NCI-H2227 treated with DMSO at 0.1 percent for 48 hours (cell line): ENCODE measurements around the gene UBN2.

ENCODE experiments used
- DNase-seq: peaks from one replicate; lab custom pipeline; 2025; lab: John Stamatoyannopoulos, UW

The UBN2 gene

DNA sequence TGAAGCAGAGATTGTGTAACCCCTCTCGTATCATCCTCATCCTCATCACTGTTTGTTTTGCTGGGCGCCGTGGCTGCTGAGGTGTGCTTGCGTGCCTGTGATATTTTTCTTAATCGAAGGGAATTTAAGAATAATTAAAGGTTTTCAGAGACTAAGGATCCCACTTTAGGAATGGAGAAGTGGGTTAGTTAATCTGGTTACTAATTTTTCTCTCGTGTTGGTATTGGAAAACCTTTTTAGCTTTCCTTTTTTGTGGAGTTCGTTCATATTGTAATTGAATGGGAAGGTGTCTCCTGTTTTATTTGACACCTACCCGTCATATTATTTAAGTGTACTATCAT, 1.3 kb downstream of the UBN2 start:
- DNase-seq, result no peak

DNA sequence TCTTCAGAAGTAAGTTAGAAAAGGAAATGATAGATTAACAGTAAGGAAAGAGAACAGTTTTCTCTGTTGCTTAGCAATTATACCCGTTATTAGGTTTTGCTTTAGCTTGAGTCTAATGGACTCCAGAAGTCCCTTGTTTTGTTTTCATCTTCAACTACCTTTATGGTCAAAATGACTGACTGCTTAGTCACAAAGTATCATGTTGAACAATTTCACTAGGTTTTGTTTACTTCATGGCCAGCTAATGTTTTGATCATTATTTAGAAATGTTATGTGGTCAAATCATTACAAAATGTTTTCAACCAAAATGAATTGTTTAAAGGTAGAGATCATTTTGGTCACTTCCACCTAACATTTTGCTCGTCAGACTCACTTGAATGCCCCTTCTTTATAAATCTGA, 1.9 kb downstream of the UBN2 start:
- DNase-seq, result no peak

DNA sequence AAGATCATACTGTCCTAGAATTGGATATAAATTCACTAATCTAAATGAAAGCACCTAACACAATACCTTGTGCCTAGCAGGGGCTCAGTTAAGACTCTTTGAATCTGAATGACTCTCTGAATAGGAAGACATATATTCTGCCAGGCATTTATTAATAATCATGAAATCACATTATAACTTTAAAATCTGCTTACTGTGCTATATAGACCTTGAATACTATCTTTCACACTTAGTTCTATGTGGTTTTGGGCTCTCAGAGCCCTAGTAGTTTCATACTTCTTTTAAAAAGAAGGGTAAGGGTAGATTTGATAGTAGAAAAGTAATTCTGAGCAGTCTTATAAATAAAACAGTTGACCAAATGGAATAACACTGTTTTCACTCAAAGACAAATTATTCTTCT, 10.2 kb downstream of the UBN2 start:
- DNase-seq, result no peak

DNA sequence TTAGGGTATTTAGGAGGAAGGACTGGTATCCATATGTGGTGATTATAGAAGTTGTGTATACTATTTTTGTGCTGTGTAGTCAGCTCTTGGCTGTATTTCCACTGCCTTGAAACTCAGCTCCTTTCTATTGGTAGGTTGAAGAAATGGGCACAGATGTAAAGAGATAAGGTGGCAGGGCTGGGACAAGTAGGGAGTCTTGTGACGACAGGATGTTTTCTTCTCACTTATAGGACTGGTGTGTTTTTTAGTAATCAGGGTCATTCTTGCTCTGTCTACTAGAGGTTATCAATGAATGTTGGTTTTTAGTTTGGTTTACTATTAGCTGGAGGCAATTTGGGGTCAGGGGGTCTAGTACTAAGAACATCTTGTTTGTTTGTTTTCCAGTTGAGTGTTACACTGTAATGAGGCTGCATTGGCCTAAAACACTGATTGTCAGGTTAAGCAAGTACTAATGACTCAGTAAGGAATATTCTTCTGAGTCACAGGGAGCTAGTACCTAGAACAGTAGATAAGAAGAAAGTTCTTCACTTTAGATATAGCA, 11.8 kb downstream of the UBN2 start:
- no peak for DNase-seq

DNA sequence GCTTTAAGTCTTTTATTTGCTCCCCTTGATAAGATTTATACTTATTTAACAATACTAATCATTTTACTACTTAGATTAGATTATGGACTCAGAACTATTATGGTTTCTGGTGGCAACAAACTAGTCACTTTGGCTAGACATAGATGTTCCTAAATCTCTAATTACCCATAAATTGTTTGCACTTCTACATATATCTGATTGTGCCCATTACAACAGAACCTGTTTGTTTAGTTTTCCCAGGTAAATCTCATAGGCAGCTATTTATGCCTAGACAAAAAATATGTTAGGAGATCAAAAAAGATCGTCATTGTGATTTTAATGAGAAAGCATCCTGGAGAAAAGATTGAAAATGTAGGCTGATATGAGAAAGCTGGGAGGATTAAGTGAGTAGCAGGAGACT, 14.4 kb downstream of the UBN2 start:
- DNase-seq, result no peak

DNA sequence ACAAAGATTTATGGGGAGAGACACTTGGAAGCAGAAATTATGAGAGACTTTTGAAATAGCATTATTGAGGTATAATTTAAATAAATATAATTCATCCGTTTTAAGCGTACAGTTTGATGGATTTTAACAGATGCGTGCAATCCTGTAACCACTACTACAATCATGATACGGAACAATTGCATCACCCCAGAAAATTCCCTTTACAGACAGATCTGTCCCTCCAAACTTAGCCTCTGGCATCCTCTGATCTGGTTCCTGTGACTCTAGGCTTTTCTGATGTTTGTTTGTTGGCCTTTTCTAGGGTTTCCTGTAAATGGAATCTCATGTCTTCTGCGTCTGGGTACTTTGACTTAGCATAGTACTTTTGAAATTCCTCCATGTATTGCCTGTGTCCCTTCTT, 15.5 kb downstream of the UBN2 start:
- no peak for DNase-seq

DNA sequence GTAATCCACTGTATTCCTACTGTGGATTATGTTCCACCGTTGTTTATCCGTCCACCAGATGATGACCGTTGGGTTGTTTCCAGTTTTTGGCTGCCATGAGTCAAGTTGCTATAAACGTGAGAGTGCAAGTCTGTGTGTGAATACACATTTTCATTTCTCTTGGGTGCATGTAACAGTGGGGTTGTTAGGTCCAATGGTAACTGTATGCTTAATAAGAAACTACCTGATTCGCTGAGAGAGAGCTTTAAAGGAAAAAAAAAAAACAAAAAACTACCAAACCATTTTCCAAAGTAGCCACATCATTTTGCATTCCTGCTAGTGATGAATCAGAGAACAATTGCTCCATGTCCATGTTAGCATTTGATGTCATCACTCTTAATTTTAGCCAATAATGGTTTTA, 15.9 kb downstream of the UBN2 start:
- DNase-seq, result no peak

DNA sequence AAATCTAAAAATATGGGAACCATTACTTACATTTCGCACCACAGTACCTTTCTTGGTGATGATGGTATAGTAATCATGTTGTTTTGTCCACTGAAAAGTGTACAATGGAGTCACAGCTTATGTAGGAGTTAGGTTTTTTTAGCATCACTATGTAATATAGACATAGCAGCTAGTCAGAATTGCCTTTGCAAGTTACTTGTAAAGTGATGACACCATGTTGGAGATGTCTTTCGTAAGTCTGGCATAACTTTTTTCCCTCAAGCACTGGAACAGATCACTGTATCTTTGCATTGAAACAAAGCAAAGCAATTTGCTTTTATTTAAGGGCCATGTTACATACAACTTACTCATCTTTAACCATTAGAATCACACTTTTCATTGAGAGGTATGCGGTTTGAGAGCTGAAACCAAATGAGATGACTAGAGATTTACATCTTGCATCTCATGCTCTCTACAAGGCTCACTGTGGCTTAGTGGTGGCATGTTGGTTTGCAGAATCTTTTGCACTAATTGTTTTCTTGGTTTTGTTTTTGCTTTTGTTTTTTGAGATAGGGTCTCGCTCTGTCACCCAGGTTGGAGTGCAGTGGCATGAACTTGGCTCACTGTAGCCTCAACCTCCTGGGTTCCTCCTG, 18.3 kb downstream of the UBN2 start:
- no peak for DNase-seq

DNA sequence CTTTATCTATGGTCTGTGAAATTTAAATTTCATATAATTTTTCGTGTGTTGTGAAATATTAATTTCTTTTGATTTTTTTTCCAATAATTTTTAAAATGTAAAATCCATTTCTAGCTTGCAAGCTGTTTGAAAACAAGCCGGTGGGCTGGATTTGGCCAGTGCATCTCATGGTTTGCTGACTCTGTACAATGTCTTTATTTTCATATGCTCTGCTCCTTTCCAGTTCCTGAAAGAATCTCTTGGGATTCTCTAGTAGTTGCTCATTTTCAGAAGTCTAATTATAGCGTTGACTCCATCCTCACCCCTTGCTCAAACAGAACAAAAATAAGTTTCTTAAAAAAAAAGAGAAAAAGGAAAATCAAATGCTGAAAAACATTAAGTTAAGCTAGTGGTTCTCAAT, 21.4 kb downstream of the UBN2 start:
- DNase-seq, result no peak

DNA sequence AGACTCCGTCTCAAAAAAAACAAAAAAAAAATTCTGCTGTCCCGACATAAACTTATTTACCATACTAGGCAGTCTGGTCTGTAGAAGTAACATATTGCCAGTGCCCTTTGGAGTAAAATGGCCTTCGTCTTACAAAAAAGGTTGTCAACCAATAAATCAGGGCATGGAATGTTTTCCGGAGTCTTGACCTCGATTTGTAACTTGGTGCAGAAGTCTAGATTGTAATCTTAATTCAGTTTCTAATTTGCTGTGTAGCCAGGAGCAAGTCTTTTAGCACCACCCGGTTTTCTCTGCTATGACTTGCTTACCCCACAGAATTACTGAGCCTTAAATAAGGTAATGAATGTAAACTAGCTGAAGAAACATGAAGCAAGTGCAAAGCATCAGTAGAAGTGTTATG, 23.2 kb downstream of the UBN2 start:
- DNase-seq, result no peak

DNA sequence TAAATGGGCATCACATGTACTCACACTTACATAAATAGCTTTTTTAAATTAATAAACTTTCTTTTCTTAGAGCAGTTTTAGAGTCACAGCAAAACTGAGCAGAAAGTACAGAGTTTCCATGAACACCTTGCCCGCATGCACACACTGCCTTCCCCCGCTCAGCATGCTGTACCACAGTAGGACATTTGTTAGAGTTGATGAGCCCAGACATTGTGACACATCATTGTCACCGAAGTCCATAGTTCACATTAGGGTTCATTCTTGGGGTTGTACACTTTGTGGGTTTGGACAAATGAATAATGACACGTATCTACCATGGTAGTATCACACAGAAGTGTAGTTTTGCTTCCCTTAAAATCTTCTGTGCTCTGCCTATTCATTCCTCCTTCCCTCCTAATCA, 23.7 kb downstream of the UBN2 start:
- DNase-seq, result no peak

DNA sequence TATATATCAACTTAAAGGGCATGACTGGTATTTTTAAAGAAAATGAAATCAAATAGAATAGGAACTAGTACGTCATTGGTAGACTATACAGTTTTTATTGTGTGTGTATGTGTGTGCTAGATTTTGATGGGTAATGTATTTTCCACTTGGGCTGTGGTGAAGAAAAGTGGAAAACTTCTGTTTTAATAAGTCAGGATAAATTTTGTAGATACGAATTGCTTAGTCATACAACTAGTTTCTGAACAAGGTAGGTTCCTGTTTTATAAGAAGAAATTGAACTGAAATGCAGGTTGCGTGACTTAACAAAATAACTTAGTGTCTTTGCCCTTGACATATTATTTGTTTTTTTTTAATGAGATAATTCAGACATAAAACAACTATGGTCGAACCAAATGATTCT, 24.3 kb downstream of the UBN2 start:
- DNase-seq, result no peak

DNA sequence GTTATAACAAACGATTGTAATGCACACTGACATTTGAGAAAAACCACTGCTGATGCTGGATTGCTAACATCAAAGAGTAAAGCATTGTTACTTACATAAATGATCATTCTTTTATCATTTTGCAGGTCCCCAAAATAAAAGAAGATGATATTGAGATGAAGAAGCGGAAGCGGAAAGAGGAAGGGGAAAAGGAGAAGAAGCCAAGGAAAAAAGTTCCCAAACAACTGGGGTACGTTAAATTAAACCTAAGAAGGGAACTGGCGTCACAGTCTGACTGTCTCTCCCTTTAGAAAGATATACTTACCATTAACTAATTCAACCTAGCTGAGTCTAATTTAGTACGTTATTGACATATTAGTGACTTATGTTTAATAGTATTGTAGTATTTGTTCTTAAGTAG, 28.1 kb downstream of the UBN2 start:
- DNase-seq, result no peak

DNA sequence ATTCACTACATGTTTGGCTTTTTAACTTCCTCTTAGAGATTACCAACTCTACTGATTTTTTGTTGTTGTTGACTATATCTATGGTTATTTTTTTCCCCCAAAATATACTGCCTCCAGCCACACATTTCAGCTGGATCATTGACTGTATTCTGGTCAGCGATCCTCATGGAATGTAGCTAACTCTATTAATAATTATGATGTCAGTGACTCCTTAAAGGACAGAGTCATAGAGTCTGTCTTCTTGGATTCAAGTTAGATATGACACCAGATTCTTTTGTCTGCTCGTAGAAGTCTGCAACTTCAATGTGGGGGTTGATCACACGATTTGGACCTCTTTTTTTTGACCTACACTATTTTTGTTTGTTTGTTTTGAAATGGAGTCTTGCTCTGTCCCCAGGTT, 33.2 kb downstream of the UBN2 start:
- no peak for DNase-seq

DNA sequence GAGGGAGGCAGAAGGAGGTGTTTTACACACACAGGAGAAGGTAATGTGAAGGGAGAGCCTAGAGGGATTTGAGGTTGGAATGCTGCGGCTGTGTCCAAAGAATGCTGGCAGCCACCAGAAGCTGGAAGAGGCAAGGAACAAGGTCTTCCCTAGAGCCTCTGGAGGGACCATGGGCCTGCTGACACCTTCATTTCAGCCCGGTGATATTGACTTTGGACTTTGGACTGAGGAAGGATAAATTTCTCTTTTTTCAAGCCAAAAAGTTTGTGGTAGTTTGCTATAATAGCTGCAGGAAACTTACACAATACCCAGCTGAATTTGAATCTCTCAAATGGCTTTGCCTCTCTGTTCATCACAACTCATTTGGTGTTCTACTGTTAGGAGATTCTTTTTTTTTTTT, 34.6 kb downstream of the UBN2 start:
- no peak for DNase-seq

DNA sequence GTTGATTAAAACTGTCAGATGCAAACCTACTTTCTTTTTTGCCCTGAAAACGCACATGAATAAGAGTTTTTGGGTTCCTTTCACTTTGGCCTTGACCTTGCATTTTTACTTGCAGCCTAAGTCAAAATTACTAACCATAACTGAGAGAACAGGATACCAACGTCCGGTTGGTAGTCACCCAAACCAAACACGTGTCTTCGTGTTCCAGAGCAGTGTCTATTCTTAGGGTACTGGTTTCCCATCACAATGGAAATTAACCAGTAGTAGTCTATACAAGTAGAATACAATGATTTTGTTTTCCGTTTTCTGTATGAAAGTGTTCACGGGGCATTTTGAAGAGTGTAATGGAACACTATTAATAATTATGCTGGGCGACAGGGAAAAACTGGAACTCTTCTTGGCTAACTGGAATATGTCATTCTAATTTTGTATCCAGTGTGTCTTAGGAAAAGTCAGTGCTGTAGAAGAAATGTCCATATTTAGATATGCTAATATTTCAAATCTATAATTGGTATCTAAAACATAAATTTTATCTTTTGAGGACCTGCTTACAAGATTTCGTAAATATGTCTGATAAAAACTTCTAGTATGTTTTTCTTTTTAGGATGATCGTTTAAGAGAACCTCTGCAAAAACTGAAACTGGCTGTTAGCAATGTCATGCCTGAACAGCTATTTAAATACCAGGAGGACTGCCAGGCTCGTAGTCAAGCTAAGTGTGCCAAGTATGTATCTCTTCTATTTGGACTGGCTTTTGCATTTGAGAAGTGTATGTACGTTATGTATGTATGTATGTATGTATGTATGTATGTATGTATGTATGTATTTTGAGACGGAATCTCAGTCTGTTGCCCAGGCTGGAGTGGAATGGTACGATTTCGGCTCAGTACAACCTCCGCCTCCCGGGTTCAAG, 40.9 kb downstream of the UBN2 start:
- no peak for DNase-seq

DNA sequence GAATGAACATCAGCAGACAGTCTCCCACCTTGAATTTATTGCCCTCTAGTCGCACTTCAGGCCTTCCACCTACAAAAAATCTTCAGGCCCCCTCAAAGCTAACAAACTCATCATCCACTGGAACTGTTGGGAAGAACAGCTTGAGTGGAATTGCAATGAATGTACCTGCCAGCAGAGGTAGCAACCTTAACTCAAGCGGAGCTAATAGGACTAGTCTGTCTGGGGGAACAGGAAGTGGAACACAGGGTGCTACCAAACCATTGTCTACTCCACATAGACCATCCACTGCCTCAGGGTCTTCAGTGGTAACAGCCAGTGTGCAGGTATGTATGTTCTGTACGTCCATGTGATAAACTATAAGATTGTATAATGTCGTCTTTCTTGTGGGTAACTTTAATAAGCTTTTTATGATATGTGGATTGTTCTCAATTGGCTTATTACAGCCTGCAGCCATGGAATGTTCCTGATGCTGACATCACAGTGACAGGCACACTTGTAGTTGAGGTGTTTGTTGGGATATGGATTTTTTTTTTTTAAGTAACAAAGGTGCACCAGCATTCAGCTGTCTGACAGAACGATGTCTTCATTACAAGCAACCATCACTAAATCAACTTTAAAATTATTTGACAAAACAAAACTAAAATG, 53.3 kb downstream of the UBN2 start:
- DNase-seq, result no peak

DNA sequence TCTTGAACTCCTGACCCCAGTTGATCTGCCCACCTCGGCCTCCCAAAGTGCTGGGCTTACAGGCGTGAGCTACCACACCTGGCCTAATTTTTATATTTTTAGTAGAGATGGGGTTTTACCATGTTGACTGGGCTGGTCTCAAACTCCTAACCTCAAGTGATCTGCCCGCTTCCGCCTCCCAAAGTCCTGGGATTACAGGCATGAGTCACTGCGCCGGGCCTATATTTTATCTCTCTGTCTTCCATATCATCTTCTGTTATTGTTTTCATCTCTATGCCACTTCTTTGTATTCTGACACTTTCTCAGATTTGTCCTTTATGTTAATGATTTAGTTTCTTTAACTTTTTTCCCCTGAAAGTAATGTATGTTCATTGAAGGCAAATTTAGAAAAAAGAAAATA, 55.1 kb downstream of the UBN2 start:
- DNase-seq, result no peak

DNA sequence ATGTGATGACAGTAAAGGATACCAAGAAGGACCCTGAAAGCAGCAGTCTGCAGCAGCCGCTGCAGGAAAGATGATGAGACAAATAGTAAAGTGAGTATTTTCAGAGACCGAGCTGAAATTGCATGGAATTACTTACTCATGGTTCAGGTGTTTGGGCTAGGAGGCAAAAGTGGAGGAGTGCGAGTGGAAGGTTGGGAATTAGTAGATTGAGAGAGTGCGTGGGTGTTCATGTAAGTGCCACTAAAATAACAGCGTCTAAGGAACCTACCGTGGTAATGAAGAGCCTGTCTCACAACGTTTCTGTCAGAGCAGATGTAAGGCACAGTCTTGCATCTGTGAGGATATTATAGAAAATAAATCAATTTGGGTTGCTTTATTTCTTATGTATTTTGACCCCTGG, 61.8 kb downstream of the UBN2 start:
- no peak for DNase-seq

DNA sequence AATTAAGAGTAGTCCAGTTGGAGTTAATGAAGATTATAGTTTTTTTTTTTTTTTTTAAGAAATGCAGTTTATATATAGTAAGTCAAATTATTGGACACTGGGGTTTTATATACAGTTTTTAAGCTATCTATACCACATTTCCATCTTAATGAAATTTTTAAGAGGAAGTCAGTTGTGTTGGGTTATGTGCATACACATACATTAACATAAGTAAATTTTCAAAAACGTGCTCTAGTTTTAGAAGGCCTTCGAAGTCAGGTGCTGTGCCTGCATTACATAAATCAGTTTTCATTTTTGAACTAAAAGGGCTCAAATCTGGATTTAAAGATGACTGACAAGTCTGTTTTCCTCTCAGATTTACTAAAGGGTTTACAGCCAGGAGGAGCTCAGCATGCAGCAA, 62.5 kb downstream of the UBN2 start:
- DNase-seq, result no peak

DNA sequence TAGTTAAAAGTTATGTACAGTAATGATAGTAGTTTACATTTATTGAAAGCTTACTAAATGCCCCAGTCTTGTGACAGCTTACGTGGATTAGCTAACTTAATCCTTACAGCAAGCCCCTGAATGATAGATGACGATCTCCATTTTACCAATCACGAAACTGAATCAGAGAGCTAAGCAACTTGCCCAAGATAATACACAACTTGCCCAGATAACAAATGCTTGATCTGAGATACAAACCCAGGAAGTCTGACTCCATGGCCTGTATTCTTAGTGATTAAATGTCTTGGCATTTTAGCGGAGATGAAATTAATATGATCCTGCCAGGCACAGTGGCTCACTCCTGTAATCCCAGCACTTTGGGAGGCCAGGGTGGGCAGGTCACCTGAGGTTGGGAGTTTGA, 63.2 kb downstream of the UBN2 start:
- no peak for DNase-seq

DNA sequence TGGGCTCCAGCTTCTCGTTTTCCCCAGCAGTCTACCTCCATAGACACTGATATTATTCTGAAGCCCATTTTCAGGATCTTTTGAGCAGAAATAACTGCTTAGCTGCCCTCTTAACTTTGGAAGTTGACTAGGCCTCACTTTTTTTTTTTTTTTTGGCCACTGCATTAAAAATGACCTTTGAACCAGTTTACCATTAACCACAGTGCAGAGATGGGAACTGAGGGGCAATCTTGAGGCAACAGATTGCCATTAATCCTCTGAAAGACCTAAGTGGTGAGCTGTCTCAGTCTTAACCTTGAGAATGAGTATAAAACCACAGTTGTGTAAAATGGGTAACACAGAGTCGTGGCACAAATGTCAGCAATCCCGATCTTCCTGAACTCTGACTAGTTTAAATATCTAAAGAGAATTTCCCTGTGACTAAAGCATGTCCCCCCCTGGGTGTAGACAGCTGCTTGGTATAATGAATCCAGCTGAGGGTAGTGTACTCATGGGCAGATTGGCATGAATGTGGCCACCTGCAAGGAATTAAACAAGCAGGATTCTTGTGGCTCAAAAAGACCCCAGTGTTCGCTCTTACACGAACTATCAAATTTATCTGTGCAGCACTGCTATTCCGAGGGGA, 64.0 kb downstream of the UBN2 start:
- DNase-seq, result no peak

DNA sequence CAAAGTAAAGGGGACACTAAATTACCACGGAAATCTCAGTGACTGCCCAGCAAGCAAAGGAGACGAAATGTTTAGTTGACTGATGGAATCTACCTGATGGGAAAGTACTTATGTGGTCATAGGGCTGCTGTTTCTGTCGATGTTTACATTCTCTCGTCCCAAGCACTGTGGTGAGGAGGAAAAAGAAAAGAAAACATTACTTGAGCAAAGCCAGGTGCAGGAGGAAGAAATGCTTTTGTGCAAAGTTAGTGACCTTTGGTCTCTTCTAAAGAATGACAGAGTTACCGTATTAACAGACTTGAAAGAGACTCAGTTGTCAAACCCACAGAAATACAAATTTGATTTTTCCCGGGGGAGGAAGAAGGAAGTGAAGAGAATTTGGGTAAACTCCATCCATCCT, 66.8 kb downstream of the UBN2 start:
- no peak for DNase-seq
